ENCODE data around the gene EIF4G3. TPM values are rescaled to one million over a fixed set of nuclear protein-coding genes. Genes with fewer than 3 reads are reported as not detected.
"Not testable (repeated sequence)": the region's sequence is repeated elsewhere in the genome, so short reads cannot be mapped to it uniquely, and the experiment has no call there.

EIF4G3 gene
- total RNA-seq, 2 experiments from 2014 or later, result 34.9 to 35.8 TPM

DNA sequence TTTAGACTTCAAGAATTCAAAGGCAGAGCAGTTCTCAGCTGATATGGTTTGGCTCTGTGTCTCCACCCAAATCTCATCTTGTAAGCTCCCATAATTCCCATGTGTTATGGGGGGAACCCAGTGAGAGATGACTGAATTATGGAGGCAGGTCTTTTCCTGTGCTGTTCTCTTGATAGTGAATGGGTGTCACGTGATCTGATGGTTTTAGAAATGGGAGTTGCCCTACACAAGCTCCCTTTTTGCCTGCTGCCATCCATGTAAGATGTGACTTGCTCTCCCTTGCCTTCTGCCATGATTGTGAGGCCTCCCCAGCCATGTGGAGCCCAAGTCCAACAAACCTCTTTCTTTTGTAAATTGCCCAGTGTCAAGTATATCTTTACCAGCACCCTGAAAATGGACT is 146.5 kb downstream of the EIF4G3 start:
- POLR2A ChIA-PET, result no interaction called here
- DNase-seq (no peak), ATAC-seq (ENCODE audit: low read depth) (no peak)
- no peaks in the 10 kb centered on the region for H3K9me3 Mint-ChIP-seq
- H3K27me3 Mint-ChIP-seq, result no peaks in the 10 kb centered on the region
- H3K36me3 Mint-ChIP-seq, result peaks cover 23% of the 10 kb centered on the region
- H3K27ac Mint-ChIP-seq, result no peak overlapping the region
- peaks cover 4% of the 10 kb centered on the region for H3K4me1 Mint-ChIP-seq
- no peak overlapping the region for H3K4me3 Mint-ChIP-seq

DNA sequence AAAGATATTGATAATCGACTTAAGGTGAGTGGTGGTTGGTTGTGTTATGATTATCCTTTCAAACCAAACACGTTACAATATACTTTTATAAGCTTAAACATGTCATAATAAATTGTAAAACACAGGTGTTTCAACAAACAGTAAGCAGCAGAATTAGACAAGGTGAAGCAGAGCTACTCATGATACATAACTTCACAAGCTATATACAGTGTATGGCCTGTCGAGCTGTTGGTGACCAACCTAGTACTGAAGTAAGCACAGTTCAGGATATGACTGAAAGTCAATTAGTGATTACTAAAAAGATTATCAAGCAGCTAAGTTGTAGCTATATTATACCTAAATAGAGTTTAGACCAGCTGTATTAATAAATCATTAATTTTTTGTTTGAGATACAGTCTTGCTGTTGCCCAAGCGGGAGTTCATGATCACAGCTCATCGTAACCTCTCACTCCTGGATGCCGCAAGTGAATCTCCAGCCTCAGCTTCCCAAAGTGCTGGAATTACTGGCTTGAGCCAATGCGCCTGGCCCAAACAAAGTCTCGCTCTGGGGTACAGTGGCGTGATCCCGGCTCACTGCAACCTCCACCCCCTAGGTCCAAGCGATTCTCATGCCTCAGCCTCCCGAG is 148.1 kb downstream of the EIF4G3 start:
- ATAC-seq (ENCODE audit: low read depth) (no peak), DNase-seq (no peak)
- Mint-ChIP-seq H3K27ac (no peak overlapping the region), H3K9me3 (no peaks in the 10 kb centered on the region), H3K27me3 (no peaks in the 10 kb centered on the region), H3K36me3 (peaks cover 27% of the 10 kb centered on the region), H3K4me3 (no peak overlapping the region), H3K4me1 (peaks cover 4% of the 10 kb centered on the region)
- POLR2A ChIA-PET, result no interaction called here

DNA sequence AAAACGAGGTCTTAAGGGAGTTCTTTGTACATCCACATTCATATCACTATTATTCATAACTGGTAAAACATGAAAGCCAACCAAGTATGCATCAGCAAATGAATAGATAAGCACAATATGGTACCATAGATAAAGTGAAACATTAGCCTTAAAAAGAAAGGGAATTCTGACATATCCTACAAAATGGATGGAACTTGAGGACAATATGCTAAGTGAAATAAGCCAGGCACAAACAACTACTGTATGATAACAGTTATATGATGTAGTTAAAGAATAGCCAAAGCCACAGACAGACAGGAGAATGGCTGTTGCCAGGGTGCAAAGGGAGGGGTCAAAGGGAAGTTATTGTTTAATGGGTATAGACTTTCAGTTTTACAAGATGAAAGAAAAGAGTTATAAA is 148.9 kb downstream of the EIF4G3 start:
- POLR2A ChIA-PET, result no interaction called here
- H3K27me3 Mint-ChIP-seq, result no peaks in the 10 kb centered on the region
- no peak overlapping the region for H3K27ac Mint-ChIP-seq
- H3K9me3 Mint-ChIP-seq, result no peaks in the 10 kb centered on the region
- ATAC-seq (ENCODE audit: low read depth), result no peak
- DNase-seq, result no peak
- peaks cover 4% of the 10 kb centered on the region for H3K4me1 Mint-ChIP-seq
- H3K36me3 Mint-ChIP-seq, result peaks cover 29% of the 10 kb centered on the region
- no peak overlapping the region for H3K4me3 Mint-ChIP-seq

DNA sequence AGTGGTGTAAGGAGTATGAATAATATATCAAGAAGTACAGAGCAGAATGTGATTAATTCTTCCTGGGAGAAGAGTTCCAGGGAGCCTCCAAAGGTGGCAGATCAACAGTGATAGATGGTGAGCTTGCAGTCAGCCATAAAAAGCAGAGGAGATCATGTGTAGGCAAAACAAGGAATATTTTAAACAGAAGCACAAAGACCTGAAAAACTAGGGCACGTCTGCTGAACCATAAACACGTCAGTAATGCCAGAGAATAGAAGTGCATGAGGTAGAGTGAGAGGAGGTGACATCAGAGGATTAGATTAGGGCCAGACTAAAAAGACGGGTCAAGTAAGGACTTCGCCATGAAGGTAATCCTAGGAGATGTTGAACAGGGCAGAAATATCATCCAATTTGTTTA is 151.8 kb downstream of the EIF4G3 start:
- DNase-seq (no peak), ATAC-seq (ENCODE audit: low read depth) (no peak)
- Mint-ChIP-seq H3K36me3 (peaks cover 22% of the 10 kb centered on the region), H3K4me3 (no peak overlapping the region), H3K4me1 (peaks cover 13% of the 10 kb centered on the region), H3K27ac (no peak overlapping the region), H3K27me3 (no peaks in the 10 kb centered on the region), H3K9me3 (no peaks in the 10 kb centered on the region)
- POLR2A ChIA-PET, result no interaction called here

DNA sequence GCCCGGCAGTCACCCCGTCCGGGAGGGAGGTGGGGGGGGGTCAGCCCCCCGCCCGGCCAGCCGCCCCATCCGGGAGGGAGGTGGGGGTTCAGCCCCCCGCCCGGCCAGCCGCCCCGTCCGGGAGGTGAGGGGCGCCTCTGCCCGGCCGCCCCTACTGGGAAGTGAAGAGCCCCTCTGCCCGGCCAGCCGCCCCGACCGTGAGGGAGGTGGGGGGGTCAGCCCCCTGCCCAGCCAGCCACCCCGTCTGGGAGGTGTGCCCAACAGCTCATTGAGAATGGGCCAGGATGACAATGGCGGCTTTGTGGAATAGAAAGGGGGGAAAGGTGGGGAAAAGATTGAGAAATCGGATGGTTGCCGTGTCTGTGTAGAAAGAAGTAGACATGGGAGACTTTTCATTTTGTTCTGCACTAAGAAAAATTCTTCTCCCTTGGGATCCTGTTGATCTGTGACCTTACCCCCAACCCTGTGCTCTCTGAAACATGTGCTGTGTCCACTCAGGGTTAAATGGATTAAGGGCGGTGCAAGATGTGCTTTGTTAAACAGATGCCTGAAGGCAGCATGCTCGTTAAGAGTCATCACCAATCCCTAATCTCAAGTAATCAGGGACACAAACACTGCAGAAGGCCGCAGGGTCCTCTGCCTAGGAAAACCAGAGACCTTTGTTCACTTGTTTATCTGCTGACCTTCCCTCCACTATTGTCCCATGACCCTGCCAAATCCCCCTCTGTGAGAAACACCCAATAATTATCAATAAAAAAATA is 152.4 kb downstream of the EIF4G3 start:
- POLR2A ChIA-PET; H3K27me3 Mint-ChIP-seq; H3K9me3 Mint-ChIP-seq; ATAC-seq (ENCODE audit: low read depth); DNase-seq; H3K27ac Mint-ChIP-seq; H3K4me3 Mint-ChIP-seq: not testable (repeated sequence)
- Mint-ChIP-seq H3K36me3 (peaks cover 20% of the 10 kb centered on the region), H3K4me1 (peaks cover 13% of the 10 kb centered on the region)

DNA sequence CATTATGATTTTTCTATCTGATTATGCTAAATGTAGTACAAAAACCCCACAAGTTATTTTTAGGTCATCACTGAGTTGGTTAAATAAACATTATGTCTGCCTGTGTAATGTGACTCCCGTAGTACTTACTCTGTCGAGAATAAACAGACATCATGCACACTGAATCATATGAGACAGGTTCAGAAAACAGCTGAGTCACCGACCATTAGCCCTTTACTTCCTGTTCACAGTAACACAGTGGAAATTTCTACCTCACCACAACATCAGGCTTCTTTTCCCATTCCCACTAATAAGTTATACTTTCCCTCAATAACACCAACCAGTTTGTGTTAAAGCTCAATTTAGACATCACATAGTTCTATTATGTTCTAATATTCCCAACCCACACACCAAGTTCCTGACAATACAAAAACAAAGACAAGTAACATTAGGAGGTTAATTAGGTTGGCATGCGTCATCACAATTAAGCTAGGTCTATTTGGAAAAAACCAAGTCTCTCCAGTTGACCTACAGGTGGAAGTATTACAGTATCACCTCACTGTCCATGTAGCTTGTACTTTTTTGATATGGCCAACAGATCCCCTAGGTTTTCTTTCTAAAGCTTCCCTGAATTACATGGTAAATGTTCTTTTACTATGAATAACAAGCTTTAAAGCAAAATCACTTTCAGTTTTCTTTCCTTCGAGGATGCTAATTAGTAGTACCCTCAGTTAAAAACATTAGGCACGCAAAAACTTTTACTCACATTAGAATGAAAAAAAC is 154.2 kb downstream of the EIF4G3 start:
- ATAC-seq (ENCODE audit: low read depth), result peak; percentile 79
- Mint-ChIP-seq H3K4me3 (peak overlapping the region; percentile 50), H3K4me1 (peaks cover 11% of the 10 kb centered on the region), H3K27ac (peak overlapping the region; percentile 49), H3K27me3 (no peaks in the 10 kb centered on the region), H3K36me3 (peaks cover 18% of the 10 kb centered on the region), H3K9me3 (peaks cover 2% of the 10 kb centered on the region)
- DNase-seq, result no peak
- POLR2A ChIA-PET, result no interaction called here

DNA sequence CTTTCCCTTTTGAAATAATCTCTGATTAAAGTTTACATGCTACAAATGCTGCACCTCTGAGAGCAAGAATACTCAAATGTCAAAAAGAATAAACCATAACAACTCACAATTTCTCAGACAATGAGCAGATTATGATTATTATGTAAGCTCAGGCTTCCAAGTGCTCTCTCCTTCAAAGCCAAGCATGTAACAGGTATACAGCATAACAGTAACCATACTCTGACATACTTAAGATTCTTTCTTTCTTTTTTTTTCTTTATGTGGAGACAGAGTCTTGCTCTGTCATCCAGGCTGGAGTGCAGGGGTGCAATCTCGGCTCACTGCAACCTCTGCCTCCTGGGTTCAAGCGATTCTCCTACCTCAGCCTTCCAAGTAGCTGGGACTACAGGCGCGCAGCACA is 155.4 kb downstream of the EIF4G3 start:
- Mint-ChIP-seq H3K36me3 (peaks cover 18% of the 10 kb centered on the region), H3K27ac (no peak overlapping the region), H3K9me3 (peaks cover 2% of the 10 kb centered on the region), H3K4me1 (peaks cover 12% of the 10 kb centered on the region), H3K27me3 (no peaks in the 10 kb centered on the region), H3K4me3 (no peak overlapping the region)
- DNase-seq (no peak), ATAC-seq (ENCODE audit: low read depth) (no peak)
- POLR2A ChIA-PET, result no interaction called here

DNA sequence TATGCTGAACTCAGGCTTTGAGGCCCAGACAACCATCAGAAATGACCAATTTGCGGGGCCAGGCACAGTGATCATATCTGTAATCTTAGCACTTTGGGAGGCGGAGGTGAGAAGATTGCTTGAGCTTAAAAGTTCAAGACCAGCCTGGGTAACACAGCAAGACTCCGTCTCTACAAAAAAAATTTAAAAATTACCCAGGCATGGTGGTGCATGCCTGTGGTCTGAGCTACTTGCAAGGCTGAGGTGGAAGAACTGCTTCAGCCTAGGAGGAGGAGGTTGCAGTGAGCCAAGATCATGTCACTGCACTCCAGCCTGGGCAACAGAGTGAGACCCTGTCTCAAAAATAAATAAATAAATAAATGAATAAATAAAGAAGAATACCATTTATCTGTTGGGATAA is 156.5 kb downstream of the EIF4G3 start:
- Mint-ChIP-seq H3K36me3 (peaks cover 20% of the 10 kb centered on the region), H3K4me3 (no peak overlapping the region), H3K27ac (no peak overlapping the region), H3K27me3 (no peaks in the 10 kb centered on the region), H3K4me1 (peaks cover 14% of the 10 kb centered on the region), H3K9me3 (peaks cover 2% of the 10 kb centered on the region)
- POLR2A ChIA-PET, result no interaction called here
- ATAC-seq (ENCODE audit: low read depth), result no peak
- no peak for DNase-seq

DNA sequence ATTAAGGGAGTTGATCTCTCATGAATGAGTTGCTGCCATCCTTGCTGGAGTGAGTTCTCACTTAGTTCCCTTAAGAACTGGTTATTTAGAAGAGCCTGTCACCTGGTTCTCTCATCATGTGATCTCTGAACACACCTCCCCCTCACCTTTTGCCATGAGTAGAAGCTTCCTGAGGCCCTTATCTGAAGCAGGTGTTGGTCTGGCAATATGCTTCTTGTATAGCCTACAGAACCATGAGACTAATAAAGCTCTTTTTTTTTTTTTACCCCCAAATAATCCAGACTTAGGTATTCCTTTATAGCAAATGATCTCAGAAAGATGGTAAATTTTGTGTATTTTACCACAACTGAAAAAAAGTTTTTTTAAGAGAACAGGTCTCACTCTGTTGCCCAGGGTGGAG is 158.0 kb downstream of the EIF4G3 start:
- POLR2A ChIA-PET, result no interaction called here
- Mint-ChIP-seq H3K36me3 (peaks cover 23% of the 10 kb centered on the region), H3K27ac (no peak overlapping the region), H3K4me1 (peaks cover 16% of the 10 kb centered on the region), H3K9me3 (peaks cover 2% of the 10 kb centered on the region), H3K4me3 (no peak overlapping the region), H3K27me3 (no peaks in the 10 kb centered on the region)
- DNase-seq, result no peak
- no peak for ATAC-seq (ENCODE audit: low read depth)

DNA sequence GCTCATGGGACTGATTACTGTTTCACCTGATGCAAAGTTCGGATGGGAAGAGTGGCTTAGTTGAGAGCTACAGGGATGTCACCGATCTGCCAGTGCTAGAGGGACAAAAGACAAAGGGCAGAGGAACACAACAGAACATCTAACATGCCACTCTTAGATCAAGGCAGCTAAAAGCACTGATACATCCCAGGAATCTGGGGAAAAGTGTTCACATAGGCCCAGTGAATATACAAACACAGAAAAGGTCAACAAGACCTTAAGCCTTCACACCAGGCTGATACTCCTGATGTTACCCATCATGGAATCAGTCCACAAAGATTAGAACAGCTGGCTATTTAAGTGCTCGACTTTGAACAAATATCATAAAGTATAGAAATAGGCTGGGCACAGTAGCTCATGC is 163.2 kb downstream of the EIF4G3 start:
- DNase-seq, result no peak
- peaks cover 7% of the 10 kb centered on the region for H3K4me1 Mint-ChIP-seq
- ATAC-seq (ENCODE audit: low read depth), result no peak
- POLR2A ChIA-PET, result interaction anchor here (1.2 kb wide), 1 partner anchor 98 kb away, joined by 3 read pairs; no protein-coding TSS in a partner anchor
- H3K36me3 Mint-ChIP-seq, result peaks cover 24% of the 10 kb centered on the region
- no peak overlapping the region for H3K27ac Mint-ChIP-seq
- H3K9me3 Mint-ChIP-seq, result peaks cover under 1% of the 10 kb centered on the region
- no peaks in the 10 kb centered on the region for H3K27me3 Mint-ChIP-seq
- H3K4me3 Mint-ChIP-seq, result no peak overlapping the region

DNA sequence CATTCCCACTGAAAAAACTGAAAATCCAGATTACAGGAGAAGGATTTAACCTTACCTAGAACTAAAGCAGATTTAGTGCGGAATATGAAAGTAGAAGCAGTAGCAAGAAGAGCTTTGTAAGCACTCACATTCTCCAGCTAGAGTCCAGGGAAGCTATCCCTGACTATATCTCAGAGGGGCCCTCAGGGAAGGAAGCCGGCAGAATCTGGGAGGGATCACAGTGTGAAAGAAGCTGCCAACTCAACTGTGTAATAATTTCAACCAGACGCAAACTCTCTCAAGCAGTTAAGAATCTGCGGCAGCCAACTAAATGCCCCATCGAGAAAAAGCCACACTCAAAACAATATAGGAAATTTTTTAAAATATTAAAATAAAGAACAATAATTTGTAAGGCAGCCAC is 163.8 kb downstream of the EIF4G3 start:
- Mint-ChIP-seq H3K27ac (no peak overlapping the region), H3K4me1 (peaks cover 7% of the 10 kb centered on the region)
- POLR2A ChIA-PET, result interaction anchor here (1.2 kb wide), 1 partner anchor 99 kb away, joined by 3 read pairs; no protein-coding TSS in a partner anchor

DNA sequence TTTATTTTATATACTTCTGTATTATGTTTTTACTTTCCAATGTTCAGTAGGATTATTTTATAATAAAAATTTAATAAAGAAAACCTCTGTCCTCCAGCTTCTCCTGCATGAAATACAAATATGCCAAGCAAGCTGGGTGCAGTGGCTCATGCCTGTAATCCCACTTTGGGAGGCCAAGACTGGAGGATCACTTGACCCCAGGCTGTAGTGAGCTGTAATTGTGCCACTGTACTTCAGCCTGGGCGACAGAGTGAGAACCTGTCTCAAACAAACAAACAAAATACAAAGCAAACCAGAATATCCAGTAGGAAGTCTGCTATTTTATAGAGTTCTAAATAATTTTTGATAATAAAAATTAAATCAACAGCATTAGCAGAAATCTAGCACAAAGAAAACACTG is 168.8 kb downstream of the EIF4G3 start:
- H3K4me3 Mint-ChIP-seq, result no peak overlapping the region
- H3K27ac Mint-ChIP-seq, result no peak overlapping the region
- no peaks in the 10 kb centered on the region for H3K9me3 Mint-ChIP-seq
- ATAC-seq (ENCODE audit: low read depth), result no peak
- POLR2A ChIA-PET, result no interaction called here
- H3K4me1 Mint-ChIP-seq, result peaks cover 3% of the 10 kb centered on the region
- peaks cover 3% of the 10 kb centered on the region for H3K36me3 Mint-ChIP-seq
- DNase-seq, result no peak
- H3K27me3 Mint-ChIP-seq, result no peaks in the 10 kb centered on the region

More for the DNA sequence above, 163.8 kb downstream of the EIF4G3 start:
- Mint-ChIP-seq H3K4me3 (no peak overlapping the region), H3K9me3 (no peaks in the 10 kb centered on the region), H3K27me3 (no peaks in the 10 kb centered on the region), H3K36me3 (peaks cover 22% of the 10 kb centered on the region)
- ATAC-seq (ENCODE audit: low read depth) (no peak), DNase-seq (no peak)

DNA sequence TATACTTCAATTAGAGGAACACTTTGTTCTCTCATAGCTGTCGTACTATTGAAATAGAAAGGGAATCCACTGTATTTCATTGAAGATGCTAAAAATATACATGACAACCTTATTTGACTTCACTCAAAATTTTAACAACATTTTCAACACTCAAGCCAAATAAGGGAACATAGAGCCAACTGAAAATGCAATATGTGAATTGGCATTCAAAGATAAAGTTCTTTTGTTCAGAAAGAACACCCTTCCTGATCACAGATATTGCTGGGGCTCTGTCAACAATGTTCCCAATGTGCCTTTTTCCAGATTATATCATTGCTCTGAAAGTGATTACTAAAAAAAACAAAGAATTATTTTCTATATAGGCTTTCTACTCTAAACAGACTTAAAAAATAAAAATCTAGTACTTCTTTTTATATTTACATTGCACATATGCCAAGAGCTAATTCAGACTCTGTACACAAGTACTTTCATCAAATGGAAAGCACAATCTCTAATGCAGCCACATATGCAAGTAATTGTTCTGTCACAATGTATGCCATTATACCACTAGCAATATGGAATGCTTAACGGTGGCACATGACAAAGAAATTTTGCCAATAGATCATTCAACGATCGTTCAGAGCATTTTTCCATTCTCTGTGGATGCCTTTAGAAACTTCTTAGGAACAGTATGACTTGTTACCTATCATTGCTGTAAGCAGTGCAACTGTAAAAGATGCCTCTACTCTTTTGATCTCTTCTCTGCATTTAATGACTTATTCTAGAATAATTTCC is 171.0 kb downstream of the EIF4G3 start:
- Mint-ChIP-seq H3K36me3 (peaks cover 4% of the 10 kb centered on the region), H3K9me3 (no peaks in the 10 kb centered on the region), H3K4me3 (no peak overlapping the region), H3K27ac (no peak overlapping the region), H3K4me1 (peaks cover 3% of the 10 kb centered on the region), H3K27me3 (no peaks in the 10 kb centered on the region)
- POLR2A ChIA-PET, result no interaction called here
- ATAC-seq (ENCODE audit: low read depth) (no peak), DNase-seq (no peak)

All from activated naive CD8-positive, alpha-beta T cell treated with anti-CD3 and anti-CD28 coated beads, Interleukin-2, amount 10 ng/mL, durations not matched to agents 7 days and 5 days (primary cell).